Cardiac septum (tissue), 1 donor: Measurements from ENCODE around the gene GYG2. TPM values are rescaled to one million over a fixed set of nuclear protein-coding genes. Genes with fewer than 3 reads are reported as not detected.
"Not testable (repeated sequence)": the region's sequence is repeated elsewhere in the genome, so short reads cannot be mapped to it uniquely, and the experiment has no call there.

Source experiments
- DNase-seq: peaks from one replicate; pipeline ENCODE4 v3.0.0-alpha.2; 2020; ENCODE audit warnings: low spot score
- intact Hi-C: fragments of 100-400 bp; cut with DNase I; formaldehyde crosslinking; loops from one replicate; pipeline ENCODE4 v1.14.0; 2022
- long read RNA-seq: library from polyadenylated mRNA; unstranded; transcript quantifications from one replicate; pipeline ENCODE4 v2.0.0, GENCODE V29; 2021
- total RNA-seq: library from RNA; stranded (reverse); fragmentation: NEBNext Ultra II Directional; extraction: Animal tissue kit (Norgen Biotek cat#: 25700); gene quantifications from one replicate; pipeline ENCODE4 v1.2.1, GENCODE V29; 2021
- donor health status: DM: no; HTN: no; CAD: no.

GYG2 gene
- 1.3 TPM for total RNA-seq
- long read RNA-seq, partial matches to known transcripts: 0 of 1 reads
- long read RNA-seq, other reads (novel, unspliced or antisense): 1 of 1 reads

- intact Hi-C loops: no loop called here
- no peak for DNase-seq
These were observed at the start of gene GYG2 for GRCh38 chrX:2828344-2828958. TSS of gene GYG2 (plus strand) at chrX:2828930. CDS start at chrX:2830189, 1,259 bp downstream.

GRCh38 chrX:2780472-2781225, 48.1 kb upstream of the GYG2 start:
- intact Hi-C loops: not testable (repeated sequence)

GRCh38 chrX:2781226-2781571, 47.5 kb upstream of the GYG2 start:
- intact Hi-C loops: no loop called here

More at GRCh38 chrX:2780472-2781225, 48.1 kb upstream of the GYG2 start:
- DNase-seq: not testable (repeated sequence)

DNA sequence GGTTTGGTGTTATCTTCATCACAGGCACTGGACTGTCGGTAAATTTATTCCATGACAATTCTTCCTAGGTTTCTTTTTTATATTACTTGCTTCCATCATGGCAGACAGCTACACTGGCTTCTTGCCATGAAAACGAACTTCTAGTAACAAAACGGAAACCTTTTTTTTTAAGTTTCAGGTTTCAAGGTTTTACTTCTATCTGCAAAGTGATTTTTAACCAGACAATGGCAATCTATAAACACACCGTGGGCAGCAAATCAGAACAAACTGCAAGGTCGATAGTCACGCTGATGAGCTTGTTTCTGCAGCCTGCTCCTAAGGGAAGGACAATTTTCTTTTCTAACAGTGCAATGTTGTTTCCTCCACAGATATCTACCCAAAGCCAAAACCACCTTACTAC, 47.0 kb upstream of the GYG2 start:
- intact Hi-C loops: no loop called here
- no peak for DNase-seq

More at GRCh38 chrX:2781226-2781571, 47.5 kb upstream of the GYG2 start:
- no peak for DNase-seq

- DNase-seq: no peak
- intact Hi-C loops: no loop called here
These were observed 46.6 kb upstream of the GYG2 start for GRCh38 chrX:2782171-2782570.

DNA sequence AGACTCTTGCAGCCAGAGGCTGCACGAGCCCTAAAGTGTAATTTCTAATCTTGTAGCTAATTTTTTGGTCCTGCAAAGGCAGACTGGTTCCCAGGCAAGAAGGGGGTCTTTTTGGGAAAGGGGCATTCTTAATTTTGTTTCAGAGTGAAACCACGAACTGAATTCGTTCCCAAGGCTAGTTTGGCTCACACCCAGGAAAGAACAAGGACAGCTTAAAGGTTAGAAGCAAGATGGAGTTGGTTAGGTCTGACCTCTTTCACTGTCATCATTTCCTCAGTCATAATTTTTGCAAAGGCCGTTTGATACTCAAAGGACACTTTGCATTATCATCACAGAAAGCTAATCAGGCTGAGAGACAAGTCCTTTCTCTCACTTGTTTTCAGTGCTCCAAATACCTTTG, 46.0 kb upstream of the GYG2 start:
- no peak for DNase-seq
- intact Hi-C loops: no loop called here

GRCh38 chrX:2784026-2784425, 44.7 kb upstream of the GYG2 start:
- intact Hi-C loops: no loop called here
- DNase-seq: no peak

DNA sequence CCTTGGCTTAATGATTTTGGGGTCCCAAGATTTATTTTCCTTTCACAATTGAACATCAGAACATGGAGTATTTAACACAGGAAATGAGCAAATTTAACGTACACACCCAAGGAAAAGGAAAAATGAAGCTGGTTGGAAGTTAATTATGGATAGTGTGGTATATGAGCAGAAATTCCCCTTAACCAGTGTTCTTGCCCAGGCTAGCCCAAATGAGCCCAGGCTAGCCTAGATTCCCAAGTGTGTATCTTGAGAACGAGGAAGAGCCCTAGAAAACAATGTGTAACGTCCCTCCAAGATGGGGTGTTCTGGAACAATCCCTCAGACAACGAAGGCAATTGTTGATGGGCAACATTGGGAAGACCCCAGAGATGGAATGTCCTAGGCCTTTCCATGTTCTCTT, 43.2 kb upstream of the GYG2 start:
- intact Hi-C loops: no loop called here
- DNase-seq: no peak

- no peak for DNase-seq
- intact Hi-C loops: no loop called here
These were observed 39.8 kb upstream of the GYG2 start for GRCh38 chrX:2788980-2789379.

DNA sequence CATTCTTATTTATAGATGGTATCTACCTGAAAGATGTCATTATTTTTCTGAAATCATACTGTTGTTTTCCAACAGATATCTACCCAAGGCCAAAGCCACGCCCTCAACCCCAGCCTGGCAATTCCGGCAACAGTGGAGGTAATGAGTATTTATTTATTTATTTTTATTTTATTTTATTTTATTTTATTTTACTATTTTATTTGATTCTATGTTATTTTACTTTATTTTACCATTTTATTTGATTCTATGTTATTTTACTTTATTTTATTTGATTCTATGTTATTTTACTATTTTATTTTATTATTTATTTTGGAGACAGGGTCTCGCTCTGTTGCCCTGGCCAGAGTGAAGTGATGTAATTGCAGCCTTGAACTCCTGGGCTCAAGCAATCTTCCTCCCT, 39.2 kb upstream of the GYG2 start:
- intact Hi-C loops: no loop called here

DNA sequence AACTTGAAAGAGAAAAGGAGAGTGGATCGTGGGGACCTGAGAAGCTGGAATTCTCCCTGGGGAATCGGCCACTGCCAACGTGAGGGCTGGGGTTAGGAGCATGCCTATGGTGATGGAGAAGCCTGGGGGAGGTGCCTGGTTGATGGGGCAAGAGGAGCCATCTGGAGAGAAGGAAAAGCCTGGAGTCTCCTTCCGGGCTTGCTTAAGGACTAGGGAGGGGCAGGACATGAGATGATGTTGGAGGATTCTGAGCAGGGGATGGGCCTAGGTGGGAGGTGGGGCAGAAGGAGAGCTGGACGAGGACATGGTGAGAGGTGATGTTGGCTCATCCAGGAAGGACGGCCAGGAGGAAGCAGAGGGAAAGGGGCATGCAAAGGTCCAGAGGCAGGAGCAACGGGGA, 35.0 kb upstream of the GYG2 start:
- no peak for DNase-seq
- intact Hi-C loops: no loop called here

More for the DNA sequence above, 39.2 kb upstream of the GYG2 start:
- DNase-seq: no peak

DNA sequence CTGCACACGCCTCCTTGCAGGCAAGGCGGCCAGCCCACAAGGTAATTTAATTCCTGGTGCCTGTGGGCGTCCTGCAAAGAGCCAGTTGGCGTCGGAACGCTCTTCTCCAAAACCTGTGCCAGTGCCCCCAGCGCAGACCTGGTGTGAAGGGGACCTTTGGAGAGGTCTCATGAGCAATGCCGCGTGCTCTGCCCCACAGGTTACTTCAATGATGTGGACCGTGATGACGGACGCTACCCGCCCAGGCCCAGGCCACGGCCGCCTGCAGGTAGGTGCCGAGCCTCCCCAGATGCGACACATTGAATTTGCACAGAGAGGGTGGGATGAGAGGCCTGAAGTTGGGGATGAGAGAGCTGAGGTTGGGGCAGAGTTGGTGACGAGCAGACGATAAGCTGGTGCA, 34.4 kb upstream of the GYG2 start:
- intact Hi-C loops: no loop called here
- DNase-seq: no peak

DNA sequence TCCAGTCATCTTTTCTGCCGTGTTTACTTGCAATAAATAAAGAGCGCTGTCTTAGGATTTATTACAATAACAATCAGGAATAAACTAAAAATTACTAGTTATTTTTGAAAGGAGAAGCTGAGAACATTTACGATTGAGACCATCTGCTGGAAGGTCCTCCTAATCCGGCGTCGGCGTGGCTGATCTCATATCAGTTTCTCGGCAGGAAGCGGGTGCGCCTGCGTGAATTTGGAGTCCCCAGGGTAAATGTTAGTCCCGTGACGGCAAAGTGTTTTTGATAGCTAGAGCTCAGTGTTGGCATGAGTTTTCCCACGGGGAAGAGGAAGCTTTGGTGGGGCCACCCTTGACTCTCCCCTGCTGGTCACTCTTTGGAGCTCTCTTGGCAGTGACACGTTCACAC, 31.9 kb upstream of the GYG2 start:
- intact Hi-C loops, DNase-seq: not testable (repeated sequence)

DNA sequence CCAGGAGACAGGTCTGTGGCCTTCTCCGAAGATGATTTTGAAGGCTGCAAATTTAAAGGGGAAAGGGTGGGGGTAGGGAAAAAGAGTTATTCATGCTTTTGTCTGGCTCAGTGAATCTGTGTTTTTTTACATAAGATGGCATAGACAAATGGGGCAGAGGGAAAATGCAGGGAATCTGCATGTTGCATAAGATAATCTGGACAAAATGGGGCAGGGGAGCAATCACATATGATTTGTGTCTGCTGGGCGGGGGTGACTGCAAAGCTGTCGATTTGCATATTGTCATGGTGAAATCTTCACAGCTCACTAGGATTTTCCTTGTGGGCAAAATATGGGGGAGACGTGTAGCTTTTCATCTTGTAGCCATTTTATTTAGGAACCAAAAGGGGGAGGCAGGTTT, 29.4 kb upstream of the GYG2 start:
- intact Hi-C loops: no loop called here
- DNase-seq: no peak

DNA sequence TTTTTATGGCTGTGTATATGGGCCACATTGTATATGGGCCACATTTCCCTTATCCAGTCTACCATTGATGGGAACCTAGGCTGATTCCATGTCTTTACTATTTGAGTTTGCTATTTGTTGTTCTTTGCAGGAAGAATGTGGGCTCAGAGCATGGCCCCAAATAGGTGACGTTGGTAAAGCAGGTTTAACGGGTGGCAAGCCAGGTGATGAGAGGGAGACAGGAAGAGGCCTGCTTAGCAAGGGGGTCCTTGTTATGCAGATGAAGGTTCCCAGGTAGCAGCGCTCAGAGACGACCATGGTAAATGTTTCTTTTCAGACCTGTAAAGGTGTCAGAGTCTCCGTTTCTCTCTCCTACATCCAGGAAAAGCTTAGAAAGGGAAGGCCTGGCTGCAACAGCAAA, 28.8 kb upstream of the GYG2 start:
- intact Hi-C loops, DNase-seq: not testable (repeated sequence)

DNA sequence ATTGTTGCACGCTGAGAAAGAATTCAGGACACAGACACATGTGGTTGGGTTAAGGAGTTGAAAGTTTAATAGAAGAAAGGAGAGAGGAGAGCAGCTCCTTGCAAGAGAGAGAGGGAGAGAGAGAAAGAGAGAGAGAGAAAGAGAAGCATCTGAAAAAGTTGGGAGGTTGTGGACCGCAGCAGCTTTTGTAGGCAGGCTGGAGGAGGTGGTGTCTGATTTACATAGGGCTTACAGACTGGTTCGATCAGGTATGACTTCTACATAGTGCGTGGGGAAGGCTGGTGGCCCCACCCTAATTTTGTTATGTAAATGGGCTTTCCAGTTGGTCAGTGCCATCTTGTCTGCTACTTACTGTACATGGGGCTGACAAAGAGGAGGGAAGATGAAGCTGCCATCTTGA, 27.5 kb upstream of the GYG2 start:
- no peak for DNase-seq
- intact Hi-C loops: no loop called here

- intact Hi-C loops, DNase-seq: not testable (repeated sequence)
These were observed 26.2 kb upstream of the GYG2 start for GRCh38 chrX:2802376-2803090.

DNA sequence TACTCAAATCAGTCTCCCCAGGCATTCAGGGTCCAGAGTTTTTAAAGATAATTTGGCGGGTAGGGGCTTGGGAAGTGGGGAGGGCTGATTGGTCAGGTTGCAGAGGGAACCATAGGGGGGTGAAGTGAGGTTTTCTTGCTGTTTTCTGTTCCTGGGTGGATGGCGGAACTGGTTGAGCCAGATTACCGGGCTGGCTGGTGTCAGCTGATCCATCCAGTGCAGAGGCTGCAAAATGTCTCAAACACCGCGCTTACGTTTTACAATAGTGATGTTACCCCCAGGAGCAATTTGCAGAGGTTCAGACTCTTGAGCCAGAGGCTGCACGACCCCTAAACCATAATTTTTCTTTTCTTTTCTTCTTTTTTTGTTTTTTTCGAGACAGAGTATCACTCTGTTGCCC, 25.2 kb upstream of the GYG2 start:
- intact Hi-C loops, DNase-seq: not testable (repeated sequence)

- DNase-seq, intact Hi-C loops: not testable (repeated sequence)
These were observed 24.5 kb upstream of the GYG2 start for GRCh38 chrX:2804106-2804843.

DNA sequence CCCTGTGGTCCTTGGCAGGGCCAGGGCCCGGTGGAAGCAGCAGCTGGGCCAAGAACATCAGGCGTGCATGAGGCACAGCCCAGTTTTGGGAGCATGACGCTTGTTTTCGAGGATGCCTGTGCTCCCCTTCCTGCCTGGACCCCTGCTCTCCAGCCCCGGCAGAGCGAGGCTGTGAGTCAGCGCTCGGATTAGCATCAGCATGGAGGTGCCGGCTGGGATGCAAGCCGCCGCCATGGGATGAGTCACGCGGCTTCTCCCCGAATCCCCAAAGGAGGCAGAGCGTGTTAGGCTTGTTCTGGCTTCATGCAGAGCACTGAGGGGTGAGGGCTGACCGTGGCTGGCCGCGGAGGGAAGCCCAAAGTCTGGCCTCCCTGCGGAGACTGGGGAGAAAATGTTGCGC, 23.9 kb upstream of the GYG2 start:
- intact Hi-C loops: not testable (repeated sequence)

More for the DNA sequence above, 23.9 kb upstream of the GYG2 start:
- not testable (repeated sequence) for DNase-seq
